HT1080 (cell line): ENCODE data around the gene MEAF6. TPM values are rescaled to one million over a fixed set of nuclear protein-coding genes. Genes with fewer than 3 reads are reported as not detected.
"Not testable (repeated sequence)": the region's sequence is repeated elsewhere in the genome, so short reads cannot be mapped to it uniquely, and the experiment has no call there.

ENCODE experiments used
- DNase-seq: peaks from one replicate; pipeline ENCODE4 v3.0.0-alpha.2; 2015; ENCODE audit warnings: low read depth
- polyA plus RNA-seq, 2 experiments: library from polyadenylated mRNA; depleted of rRNA; stranded (reverse); fragments of >200 nt; gene quantifications; 2 replicates each; pipeline ENCODE4 v1.2.3, GENCODE V29; 2015
- total RNA-seq: library from RNA; depleted of rRNA; stranded (reverse); fragments of >200 nt; shearing (Covaris generic); gene quantifications from 2 replicates; pipeline ENCODE4 v1.2.3, GENCODE V29; 2014; rRNA removed

The MEAF6 gene
- total RNA-seq, result 65.4 and 72.9 TPM in 2 replicates
- polyA plus RNA-seq (2015; cell fraction: cytosol; rRNA removed), result 79.2 and 84.5 TPM in 2 replicates
- polyA plus RNA-seq (2015; cell fraction: nucleus; rRNA removed), result 45.8 and 50.2 TPM in 2 replicates

- DNase-seq, result peak; percentile 74
These were observed at the start of gene MEAF6 for GRCh38 chr1:37514350-37515184. MEAF6 (minus strand) TSS chr1:37514766; CDS start chr1:37514746, 20 bp downstream.

GRCh38 chr1:37562984-37563383, 48.4 kb upstream of the MEAF6 start:
- no peak for DNase-seq

- DNase-seq, result peak; percentile 52
These were observed 46.9 kb upstream of the MEAF6 start for GRCh38 chr1:37561133-37562132.

DNA sequence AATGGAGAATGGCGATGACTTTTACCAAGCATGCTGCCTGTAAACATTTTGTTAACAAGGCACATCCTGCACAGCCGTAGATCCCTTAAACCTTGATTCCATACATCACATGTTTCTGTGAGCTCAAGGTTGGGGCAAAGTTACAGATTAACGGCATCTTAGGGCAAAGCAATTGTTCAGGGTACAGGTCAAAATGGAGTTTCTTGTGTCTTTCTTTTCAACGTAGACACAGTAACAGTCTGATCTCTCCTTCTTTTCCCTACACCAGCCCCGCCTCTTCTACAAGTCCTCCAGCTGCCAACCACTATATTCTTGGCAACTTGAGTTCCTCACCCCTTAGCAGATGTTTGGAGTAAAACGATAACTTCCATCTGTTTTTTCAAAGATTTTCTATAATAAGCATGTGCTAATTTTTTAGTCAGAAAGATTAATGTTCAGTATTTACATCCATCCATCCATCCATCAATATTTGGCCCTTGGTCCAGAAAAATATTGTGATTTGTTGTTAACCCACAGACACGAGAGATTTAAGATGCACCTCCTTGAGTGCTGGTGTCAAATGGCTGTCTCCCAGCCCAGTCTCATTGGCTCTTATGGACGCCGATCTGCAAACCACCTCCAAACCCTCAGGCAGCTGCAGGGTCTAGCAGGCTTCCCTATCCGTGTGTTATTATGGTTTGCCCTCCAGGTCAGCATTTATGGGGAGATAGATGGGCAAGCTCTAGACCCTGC, 46.0 kb upstream of the MEAF6 start:
- DNase-seq, result no peak

DNA sequence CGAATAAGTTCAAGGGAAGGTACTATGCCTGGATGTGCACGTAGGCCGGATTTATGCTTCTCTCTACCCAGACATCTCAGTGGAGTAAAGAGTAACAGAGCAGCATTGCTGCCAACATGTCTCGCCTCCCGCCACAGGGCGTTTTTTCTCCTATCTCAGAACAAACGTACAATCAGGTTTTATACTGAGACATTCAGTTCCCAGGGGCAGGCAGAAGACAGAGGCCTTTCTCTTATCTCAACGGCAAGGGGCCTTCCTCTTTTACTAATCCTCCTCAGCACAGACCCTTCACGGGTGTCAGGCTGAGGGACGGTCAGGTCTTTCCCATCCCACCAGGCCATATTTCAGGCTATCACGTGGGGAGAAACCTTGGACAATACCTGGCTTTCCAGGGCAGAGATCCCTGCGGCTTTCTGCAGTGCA, 45.4 kb upstream of the MEAF6 start:
- DNase-seq, result not testable (repeated sequence)

GRCh38 chr1:37559080-37559479, 44.5 kb upstream of the MEAF6 start:
- no peak for DNase-seq

DNA sequence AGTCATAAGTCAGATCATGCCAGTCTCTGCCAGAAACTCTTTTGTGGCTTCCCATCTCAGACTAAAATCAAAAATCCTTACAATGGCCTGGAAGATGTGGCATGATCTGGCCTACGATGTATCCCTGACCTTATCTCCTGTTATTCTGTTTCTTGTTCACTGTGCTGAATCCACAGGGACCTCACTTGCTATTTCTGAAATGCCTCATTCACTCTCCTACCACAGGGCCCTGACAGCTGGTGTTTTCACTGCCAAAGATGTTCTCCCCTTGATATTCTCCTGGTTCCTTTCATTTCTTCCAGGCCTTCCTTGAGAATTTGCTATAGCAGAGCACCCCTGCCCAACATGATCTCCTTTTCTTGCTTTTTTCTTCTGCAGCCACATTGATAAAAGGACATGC, 43.8 kb upstream of the MEAF6 start:
- no peak for DNase-seq

DNA sequence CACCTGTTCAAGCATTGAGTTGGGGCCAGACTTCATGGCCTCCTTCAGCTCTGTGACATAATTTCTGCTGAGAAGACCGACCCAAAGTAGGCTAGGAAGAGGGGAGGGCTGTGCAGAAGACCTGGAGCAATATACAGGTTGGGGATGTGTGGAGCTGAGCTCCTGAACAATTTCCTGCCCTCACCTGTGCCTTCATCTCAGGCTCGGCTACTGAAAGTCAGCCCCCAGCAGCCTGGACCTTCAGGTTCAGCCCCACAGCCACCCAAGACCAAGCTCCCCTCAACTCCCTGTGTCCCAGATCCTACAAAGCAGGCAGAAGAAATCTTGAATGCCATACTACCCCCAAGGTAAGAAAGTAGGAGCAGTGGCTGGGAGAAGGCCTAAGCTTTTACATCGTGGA, 42.8 kb upstream of the MEAF6 start:
- no peak for DNase-seq

DNA sequence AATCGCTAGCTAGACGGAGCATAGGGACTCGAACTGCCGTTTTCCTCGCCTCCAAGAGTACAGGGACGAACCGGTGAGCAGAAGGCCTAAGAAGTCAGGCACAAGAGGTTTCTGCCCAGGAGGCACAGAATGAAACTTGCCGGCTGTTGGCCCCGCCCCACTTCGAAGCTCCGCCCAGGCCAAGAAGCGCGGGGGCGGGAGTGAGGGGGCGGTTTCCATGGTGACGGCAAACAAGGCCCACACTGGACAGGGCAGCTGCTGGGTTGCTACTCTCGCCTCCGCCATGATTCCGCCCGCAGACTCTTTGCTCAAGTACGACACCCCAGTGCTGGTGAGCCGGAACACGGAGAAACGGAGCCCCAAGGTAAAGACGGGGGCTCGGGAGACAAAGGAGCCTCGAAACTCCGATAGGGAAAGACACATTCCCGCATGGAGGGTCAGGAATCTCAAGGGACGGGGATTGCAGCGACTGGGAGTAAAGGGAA, 42.2 kb upstream of the MEAF6 start, which contains the start of gene DNALI1:
DNALI1 (plus strand) TSS at position 229 of the 485 bp plus-strand sequence; CDS start at position 284, 55 bp downstream.
- no peak for DNase-seq

DNA sequence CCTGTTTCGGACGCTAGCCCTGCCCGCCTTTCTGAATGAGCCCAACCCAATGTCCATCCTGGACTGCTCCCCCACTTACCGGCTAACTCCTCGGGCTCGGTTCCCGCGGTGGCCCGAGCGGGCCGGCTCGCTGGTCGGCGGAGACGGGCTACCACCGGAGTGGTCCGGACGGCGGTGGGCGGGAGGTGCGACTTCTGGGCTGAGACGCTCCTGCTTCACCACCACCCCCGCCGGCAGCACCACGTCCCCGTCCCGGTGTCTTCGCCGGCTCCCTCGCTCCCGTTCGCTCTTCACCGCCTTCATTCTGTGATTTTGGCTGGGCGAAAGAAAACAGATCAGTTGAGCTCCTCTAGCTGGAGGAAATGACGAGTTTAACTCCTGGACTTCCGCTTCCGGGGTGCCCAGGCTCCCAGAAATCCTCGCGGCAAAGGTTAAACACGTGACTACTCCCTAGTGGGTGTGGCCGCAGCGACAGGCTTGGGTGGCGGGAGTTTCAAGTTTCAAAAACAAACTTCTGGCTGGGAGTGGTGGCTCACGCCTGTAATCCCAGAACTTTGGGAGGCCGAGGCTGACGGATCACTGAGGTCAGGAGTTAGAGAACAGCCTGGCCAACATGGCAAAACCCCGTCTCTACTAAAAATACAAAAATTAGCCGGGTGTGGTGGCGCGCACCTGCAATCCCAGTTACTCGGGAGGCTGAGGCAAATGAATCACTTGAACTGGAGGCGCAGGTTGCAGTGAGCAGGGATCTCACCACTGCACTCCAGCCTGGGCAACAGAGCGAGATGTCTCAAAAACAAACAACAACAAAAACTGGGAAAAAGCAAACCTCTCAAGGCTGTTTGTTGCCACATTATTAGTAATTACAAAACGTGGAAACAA, 39.6 kb upstream of the MEAF6 start, which contains the start of gene SNIP1:
SNIP1 (minus strand) TSS at position 367 of the 882 bp plus-strand sequence; CDS start at position 303, 64 bp downstream.
- peak; percentile 87 for DNase-seq

GRCh38 chr1:37553598-37553926, 39.0 kb upstream of the MEAF6 start:
- no peak for DNase-seq

GRCh38 chr1:37549341-37549740, 34.8 kb upstream of the MEAF6 start:
- peak; percentile 13 for DNase-seq

DNA sequence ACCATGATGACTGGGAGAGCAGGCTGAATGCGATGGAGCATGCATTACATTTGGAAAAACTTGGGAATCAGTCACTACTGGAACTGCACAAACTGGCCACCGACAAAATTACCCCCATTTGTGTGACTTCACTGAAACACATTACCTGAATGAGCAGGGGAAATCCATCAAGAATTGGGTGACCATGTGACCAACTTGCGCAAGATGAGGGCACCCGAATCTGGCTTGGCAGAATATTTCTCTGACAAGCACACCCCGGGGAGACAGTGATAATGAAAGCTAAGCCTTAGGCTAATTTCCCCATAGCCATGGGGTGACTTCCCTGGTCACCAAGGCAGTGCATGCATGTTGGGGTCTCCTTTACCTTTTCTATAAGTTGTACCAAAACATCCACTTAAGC, 30.5 kb upstream of the MEAF6 start:
- DNase-seq, result no peak

GRCh38 chr1:37544530-37544929, 30.0 kb upstream of the MEAF6 start:
- DNase-seq, result no peak

- DNase-seq, result no peak
These were observed 25.6 kb upstream of the MEAF6 start for GRCh38 chr1:37540036-37540785.

DNA sequence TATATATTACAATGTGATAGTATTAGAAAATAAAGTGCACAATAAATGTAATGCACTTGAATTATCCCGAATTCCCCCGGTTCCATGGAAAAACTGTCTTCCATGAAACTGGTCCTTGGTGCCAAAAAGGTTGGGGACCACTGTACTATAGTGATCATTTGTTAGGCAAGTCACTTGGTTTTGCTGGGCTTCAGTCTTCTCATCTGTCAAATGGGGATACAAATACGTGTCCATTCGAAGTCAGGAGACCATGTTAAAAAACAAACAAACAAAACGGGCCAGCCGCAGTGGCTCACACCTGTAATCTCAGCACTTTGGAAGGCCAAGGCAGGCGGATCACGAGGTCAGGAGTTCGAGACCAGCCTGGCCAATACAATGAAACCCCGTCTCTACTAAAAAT, 24.6 kb upstream of the MEAF6 start:
- DNase-seq, result not testable (repeated sequence)

GRCh38 chr1:37537378-37537777, 22.8 kb upstream of the MEAF6 start:
- DNase-seq, result peak; percentile 61

DNA sequence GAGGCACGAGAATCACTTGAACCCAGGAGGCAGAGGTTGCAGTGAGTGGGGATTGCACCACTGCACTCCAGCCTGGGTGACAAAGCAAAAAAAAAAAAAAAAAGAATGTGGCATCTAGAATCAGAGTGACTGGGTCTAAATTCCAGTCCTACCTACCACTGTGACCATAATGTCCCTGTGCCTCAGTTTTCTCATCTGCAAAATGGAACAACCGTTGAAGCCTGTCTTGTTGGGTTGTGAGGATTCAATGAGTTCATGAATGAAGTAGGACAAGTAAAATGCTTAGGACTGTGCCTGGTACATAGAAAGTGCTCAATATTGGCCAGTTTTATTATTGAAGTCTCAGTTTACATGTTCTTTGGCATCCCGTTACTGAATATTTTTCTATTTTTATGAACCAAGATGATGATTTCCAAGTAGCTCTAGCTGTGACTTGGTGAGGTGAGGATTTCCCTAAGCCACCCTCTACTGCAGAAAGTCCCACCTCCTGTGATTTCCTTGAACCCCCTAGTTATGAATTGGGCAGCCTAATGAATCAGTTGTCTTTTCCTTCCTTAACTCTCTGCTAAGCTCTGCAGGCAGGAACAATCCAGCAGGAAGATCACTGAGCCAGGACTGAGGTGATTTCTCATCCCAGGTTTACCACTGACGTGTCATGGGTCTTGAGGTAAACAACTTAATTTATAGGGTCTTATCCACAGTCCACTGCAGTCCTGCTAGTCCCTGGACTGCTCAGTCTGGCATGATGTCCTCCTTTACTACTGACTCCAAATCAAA, 18.9 kb upstream of the MEAF6 start:
- DNase-seq, result no peak
